HG02588 (cell line): ENCODE data around the gene ING5.
"Not testable (repeated sequence)": the region's sequence is repeated elsewhere in the genome, so short reads cannot be mapped to it uniquely, and the experiment has no call there.

Source experiments
- ATAC-seq: cut with Tn5 transposase; IDR thresholded peaks from one replicate; pipeline ENCODE4 v1.9.1; 2021; ENCODE audit warnings: mild to moderate bottlenecking, moderate library complexity; ENCODE audit not compliant: unreplicated experiment

The ING5 gene

DNA sequence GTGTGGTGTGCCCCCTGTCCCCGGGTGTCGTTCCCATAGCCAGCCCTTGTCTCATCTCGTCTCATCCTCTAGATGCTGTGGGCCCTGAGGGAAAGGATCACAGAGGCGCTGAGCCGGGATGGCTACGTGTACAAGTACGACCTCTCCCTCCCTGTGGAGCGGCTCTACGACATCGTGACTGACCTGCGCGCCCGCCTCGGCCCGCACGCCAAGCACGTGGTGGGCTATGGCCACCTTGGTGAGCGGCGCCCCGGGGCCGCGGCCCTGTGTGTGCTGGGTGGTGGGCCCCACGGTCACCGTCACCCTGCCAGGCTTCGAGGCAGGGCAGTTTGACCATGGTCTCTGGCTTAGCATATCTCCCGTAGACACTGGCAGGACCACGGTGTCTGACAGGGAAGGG is 53.9 kb downstream of the ING5 start:
- ATAC-seq, result no peak

DNA sequence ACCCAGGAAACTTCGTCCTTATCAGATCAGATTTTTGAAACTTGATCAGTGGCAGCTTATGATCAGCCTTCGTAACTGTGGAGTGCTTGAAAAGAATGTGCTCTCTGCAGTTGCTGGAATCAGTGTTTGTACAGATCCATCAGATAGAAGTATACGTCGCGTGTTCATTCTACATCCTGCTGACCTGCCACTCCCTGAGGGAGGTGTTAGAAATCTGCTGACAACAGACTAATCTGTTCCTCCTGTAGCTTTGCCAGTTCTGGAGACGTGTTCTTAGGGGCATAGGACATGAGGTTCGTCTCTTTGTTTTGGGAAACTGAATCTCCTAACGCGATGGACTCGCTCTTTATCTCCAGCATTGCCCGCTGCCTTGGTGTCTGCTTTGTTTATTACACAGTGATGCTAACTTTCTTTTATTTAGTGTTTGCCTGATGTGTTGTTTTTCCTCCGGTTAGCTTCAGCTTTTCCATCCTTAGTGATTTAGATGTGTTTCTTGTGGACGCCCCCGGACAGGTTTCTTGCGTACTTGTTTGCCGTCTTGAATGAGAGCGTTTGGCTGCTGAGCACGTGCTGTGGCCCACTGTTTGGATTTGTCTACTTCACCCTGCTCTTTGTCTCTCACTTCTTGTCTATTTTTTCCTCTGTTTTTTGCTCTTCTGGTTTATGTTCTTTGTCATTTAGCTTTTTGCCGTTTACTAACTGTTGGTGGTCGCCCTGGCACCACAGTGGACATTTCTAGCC is 57.4 kb downstream of the ING5 start:
- ATAC-seq, result no peak

DNA sequence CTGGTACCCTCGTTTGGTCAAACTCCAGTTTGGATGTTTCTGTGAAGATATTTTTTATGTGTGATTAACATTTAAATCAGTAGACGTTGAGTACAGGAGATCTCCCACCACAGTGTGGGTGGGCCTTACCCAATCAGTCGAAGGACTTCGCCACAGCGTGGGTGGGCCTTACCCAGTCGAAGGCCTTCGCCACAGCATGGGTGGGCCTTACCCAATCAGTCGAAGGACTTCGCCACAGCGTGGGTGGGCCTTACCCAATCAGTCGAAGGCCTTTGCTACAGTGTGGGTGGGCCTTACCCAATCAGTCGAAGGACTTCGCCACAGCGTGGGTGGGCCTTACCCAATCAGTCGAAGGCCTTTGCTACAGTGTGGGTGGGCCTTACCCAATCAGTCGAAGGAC is 58.1 kb downstream of the ING5 start:
- not testable (repeated sequence) for ATAC-seq

DNA sequence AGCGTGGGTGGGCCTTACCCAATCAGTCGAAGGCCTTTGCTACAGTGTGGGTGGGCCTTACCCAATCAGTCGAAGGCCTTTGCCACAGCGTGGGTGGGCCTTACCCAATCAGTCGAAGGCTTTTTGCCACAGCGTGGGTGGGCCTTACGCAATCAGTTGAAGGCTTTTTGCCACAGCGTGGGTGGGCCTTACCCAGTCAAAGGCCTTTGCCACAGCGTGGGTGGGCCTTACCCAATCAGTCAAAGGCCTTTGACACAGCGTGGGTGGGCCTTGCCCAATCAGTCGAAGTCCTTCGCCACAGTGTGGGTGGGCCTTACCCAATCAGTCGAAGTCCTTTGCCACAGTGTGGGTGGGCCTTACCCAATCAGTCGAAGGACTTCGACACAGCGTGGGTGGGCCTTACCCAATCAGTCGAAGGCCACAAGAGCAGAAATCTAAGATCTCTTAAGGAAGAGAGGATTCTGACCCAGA is 58.5 kb downstream of the ING5 start:
- ATAC-seq, result no peak

DNA sequence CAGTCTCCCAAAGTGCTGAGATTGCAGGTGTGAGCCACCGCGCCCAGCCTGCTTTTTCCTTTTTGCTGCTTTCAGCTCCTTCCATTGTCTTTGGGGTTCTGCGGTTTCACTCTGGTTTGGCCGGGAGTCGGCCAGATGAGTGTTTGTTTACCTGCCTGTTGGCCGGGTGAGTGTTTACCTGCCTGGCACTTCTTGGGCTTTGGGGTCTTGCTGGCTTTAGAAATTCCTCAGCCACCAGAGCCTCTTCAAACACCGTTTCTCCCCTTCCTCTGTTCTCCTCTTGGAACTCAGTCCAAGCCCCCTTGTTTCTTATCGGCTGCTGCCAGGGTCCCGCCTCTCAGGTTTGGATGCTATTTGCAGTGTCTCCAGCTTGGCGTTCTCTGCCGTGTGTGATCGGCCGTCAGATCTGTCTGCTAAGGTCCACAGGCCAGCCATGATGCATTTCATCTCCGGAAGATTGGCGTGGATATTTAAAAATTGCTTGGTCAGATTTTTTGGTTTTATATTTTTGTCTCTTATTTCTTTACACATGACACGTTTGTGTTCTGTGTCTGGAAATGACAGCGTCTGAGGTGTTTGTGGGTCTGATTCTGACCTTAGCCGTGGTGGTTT is 60.6 kb downstream of the ING5 start:
- no peak for ATAC-seq

DNA sequence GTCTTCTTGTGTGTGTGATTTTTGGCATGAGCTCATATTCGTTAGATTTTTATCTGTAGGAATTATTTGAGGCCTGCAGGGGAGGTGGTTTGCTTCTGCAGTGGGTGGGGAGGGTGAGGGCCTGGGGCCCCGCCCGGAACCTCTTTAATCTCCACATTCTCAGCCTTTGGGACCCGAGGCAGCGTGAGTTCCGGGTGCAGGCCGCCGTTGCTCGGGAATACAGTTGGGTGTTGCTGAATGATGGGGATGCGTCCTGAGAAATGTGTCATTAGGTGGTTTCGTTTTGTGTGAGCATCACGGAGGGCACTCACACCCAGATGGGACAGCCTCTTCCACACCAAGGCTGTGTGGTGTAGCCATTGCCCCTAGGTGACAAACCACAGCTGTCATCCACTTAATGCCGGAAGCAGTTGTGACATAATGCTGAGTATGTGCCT is 61.1 kb downstream of the ING5 start:
- no peak for ATAC-seq

DNA sequence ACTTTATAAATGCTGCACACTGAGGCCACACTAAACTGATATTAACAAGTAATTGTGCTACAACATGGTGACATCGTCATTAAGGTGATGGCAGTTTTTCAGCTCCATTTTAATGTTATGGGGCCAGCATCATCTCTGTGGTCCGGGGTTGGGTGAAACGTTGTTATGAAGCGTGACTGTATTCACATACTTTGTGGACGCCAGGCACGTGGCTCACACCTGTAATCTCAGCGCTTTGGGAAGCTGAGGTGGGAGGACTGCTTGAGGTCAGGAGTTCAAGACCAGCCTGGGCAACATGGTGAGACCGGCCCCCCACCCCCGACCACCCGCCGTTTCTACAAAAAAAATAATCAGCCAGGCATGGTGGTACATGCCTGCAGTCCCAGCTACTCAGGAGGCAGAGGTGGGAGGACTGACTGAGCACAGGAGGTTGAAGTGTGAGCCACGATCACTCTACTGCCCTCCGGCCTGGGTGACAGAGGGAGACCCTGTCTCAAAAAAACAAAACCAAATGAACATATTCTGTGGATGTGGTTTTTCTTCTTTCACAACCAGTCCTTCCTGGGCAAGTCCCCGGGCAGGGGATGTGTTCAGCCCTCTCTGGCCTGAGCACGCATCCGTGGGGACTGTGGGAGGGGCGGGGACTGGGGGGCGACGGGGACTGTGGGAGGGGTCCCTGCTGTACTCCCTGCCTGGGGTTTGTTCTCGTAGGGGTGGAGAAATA is 61.9 kb downstream of the ING5 start:
- no peak for ATAC-seq

DNA sequence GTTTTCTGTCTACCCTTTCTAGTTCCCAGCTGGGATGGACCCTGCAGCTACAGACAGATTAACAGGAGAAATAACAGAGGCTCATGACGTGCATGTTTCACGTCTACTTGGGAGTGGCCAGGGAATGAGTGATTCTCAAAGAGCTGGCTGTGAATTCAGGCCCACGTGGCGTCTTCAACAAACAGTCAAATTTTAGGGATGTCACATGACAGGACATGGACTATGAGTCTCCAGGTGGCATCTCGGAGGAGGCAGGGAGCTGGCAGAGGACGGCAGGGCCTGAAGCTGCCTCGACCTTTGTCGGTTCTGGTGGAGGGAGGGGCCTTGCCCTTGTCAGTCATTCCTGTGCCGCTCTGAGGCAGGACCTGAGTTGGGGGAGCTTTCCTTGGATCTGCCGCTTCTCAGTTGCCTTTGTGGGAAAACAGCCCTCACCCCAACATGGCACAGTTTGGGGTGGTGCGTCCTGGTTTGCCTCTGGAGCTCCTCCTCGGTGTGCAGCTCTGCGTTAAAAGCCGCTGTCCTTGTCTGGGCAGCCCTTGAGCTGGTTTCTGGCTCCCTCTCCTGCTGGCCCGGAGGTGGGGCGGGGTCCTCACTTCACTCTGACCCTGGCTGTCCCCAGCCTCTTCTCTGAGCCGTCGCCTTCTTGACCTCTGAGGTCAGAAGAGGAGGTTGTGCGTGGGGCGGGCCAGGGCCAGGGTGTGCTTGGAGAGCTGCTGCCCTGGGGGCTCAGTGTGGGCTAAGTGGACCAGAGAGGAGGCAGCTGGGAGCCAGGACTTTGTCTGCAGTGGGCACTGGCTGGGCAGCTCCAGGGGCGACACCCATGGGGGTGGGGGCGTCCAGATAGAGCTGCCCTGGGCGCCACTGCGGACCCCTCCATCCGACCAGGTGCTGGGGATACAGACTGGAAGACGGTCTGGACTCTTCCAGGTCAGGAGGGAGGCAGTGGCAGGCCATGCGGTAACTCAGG is 62.7 kb downstream of the ING5 start:
- ATAC-seq, result no peak

DNA sequence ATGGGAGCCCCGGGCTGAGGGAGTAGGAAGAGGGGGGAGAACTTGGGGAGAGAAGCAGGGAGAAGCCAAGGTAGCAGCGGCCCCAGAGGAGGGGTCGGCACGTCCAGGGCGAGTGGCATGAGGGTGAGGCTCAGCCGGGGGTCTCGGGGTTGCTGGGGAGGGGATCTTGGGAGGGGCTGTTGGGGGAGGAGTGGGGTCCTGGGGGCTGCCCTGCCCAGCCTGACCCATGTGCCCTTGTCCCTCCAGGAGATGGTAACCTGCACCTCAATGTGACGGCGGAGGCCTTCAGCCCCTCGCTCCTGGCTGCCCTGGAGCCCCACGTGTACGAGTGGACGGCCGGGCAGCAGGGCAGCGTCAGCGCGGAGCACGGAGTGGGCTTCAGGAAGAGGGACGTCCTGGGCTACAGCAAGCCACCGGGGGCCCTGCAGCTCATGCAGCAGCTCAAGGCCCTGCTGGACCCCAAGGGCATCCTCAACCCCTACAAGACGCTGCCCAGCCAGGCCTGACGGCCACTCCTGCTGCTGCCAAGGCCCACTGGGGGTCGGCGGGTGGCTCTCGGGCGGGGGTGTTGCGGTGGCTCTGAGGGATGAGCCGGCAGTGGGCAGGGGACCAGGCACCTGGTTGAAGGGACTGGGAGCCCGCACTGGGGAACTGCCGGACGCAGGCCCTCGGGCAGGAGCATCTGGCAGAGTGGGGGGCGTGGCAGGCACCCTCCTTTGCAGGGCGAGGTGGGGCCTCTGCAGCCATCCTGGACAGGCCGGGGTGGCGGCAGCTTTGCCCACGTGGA is 65.8 kb downstream of the ING5 start:
- ATAC-seq, result no peak

DNA sequence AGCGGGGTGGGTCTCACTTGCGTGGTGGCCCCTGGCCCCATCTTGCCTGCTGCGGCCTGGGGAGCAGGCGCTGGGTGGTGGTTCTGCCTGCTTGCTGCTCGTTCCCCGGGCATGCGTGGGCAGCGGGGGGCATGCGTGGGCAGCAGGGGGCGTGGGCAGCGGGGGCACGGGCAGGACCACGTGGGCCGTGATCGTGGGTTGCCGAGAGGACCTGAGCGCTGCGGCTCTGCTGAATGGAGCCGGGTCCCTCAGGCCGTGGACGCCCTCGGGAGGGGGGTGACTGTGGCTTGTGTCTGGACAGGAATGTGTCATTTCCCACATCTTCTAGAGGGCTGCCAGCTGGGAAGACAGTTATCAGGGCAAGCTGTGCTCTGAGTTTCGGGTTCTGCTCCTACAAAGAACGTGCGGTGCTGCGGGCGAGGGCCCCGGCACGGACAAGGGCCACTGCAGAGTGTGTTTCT is 66.4 kb downstream of the ING5 start:
- no peak for ATAC-seq

DNA sequence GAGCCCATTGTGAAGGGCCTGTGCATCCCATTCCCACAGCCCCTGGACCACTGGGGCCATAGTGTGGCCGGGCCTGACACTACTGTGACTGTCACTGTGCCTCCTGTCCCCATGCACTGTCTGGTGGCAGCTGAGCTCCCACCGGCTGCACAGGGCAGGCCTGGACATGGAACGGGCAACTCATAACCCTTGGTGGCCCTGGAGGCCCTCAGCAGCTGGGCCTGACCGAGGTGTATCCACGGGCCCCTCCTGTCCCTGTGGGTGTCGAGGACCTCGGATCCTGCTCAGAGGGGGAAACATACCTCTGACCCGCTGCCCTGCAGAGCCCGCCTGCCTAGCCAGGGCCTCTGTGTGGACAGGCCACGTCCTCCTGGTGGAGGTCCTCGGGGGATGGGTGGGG is 67.0 kb downstream of the ING5 start:
- ATAC-seq, result no peak

DNA sequence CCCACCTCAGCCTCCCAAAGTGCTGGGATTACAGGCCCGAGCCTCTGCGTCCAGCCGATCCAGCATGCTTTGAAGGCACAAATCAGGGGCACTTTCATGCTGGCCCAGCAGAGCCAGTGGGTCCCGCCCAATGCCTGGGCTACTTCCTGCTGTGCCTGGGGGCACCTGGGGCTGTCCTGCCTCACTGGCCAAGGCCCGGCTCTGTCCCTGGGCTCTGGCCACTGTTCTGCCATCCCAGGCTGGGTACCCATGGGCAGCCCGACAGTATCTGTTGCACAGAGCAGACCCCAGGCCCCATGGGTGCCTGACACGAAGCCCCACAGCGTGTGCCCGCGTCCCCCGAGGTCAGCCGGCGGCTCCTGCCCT is 68.0 kb downstream of the ING5 start:
- no peak for ATAC-seq

DNA sequence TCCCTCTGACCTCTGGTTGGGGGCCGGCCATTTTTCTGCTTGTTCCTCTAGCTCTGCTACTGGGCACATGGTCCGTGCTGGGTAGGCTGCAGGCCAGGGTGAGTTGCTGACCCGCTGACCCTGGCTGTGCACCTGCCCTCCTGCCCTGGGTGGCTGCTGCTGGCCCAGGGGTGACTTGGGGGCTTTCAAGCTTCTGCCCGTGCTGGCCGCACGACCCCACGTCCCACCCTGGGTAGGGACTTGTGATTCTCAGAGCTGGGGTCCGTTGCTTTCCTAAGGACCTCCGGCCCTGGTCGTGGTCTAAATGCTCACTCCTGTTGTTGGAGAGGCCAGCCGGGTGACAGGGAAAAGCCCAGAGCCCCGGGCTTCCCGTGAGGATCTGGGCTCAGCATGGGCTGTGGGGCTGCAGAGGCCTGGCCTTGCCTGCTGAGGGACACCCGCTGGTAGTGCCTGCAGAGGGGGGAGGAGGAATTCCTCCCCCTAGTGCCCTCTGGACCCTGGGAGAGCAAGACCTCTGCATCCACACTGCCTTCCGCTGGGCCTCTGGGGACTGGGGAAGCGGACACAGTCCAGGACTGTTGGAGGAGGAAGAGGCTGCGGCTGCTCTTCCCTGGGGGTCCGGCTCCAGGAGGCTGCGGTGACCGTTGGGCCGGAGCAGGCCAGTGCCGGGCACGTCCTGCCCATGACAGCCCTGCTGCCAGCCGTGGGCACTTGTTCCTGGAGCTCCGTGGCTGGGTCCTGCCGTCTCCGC is 68.5 kb downstream of the ING5 start:
- no peak for ATAC-seq

DNA sequence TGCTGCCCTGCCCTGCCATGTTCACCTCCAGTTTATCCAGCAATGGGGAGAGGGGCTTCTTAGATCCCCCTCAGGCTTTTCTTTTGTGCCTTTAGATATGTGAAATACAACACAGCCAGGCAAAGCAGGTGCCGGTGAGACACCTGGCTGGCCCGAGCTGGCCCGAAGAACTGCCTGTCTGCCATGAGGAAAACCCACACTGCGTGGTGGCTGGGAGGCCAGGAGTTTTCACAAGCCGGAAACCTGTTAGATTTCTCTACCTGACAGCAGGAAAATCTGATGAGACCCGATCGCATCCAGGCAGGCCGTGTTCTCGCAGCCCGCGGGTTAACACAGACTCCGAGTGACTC is 69.1 kb downstream of the ING5 start:
- no peak for ATAC-seq

DNA sequence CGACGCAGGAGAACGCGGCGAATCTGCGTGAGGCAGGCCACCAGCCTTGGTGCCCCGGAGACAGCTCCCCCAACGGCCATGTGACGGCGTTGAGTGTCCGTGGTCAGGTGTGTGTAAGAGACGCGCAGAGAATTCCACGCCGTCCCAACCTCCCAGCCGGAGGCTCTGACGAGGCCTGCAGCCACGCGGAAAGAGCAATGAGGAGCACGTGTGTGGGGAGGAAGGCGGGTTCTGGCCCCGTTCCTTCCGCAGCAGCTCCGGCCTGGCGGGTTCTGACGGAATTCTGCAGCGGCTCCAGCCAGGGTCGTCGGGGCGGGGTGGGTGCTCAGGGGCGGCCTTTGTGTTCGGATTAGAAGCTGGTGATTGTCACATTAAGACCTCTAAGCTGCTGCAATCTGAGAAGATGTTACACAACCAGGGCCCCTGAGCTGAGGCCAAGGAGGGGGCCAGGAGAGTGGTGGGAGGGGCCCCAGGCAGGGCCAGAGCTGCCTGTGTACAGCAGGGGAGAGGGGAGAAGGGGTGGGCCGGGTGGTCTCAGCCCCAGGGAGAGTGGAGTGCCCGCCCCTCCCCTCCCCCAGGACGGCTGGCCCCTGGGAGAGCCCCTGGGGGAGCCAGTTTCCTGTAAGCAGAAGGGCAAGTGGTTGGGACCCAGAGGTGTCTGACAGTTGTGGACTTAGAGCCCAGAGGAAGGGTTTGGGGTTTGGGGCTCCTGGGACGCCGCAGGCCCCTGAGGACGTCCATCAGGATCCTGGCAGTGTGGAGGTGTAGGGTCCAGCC is 69.6 kb downstream of the ING5 start:
- ATAC-seq, result no peak

DNA sequence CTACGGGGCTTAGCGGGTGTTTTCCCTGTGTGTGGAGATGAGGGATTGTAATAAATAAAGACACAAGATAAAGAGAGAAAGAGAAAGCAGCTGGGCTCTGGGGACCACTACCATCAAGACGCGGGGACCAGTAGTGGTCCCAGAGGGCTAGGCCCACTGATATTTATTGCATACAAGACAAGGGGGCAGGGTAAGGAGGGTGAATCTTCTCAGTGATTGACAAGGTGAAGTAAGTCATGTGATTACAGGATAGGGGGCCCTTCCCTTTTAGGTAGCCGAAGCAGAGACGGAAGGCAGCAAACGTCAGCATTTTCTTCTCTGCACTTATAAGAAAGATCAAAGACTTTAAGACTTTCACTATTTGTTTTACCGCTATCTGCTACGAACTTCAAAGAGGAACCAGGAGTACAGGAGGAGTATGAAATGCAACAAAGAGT is 70.2 kb downstream of the ING5 start:
- no peak for ATAC-seq

DNA sequence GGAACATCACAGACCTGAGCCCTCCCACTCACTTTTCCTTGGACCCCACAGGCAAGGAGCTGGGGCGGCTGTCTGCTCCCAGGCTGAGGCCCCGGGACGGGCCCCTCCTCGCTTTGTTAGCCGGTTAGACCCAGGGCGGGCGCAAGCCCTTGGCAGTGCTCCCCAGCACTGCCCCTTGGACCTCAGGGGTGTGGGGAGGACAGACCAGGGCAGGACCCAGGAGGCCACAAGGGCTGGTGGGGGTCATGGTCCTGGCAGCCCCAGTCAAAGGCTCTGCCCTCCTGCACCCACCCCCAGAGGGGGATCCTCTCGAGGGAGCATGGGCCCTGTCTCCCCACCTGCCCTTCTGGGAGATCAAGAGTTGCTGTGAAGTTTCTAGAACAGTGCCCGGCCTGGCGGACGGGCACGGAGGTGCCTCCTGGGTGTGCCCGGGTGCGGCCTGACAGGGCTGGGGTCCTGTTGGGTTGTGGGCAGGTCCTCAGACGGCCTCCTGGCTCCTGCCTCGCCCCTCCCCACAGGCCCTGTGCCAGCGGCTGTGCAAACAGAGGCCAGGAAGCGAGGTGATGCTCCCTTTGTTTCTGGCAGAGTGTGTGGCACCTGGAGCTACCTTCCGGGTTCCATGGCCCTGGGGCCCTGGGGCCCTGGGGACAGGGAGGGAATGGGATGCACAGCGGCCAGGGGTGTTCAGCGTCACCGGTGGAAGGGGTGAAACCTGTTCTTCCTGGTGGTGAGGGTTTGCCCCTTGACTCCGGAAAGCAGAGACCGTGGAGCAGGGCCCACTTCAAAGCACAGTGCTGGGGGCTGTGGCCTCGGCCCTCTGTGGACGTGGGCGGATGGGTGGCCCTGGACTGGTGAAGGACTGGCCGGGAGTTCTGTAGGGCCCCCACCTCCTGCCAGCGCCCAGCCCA is 71.9 kb downstream of the ING5 start:
- ATAC-seq, result no peak
